MG63 (cell line): Measurements from ENCODE around the gene BDH1. TPM values are rescaled to one million over a fixed set of nuclear protein-coding genes. Genes with fewer than 3 reads are reported as not detected.
"Not testable (repeated sequence)": the region's sequence is repeated elsewhere in the genome, so short reads cannot be mapped to it uniquely, and the experiment has no call there.

Source experiments
- DNase-seq: peaks from one replicate; pipeline ENCODE4 v3.0.0-alpha.2; 2020
- H3K27me3 ChIP-seq: fragments of 250-450 bp; sonication (Bioruptor Pico); 2 replicates; pipeline ENCODE4 v1.5.1; 2020; ENCODE audit warnings: mild to moderate bottlenecking, moderate library complexity
- H3K36me3 ChIP-seq: fragments of 250-450 bp; sonication (Bioruptor Pico); 2 replicates; pipeline ENCODE4 v1.5.1; 2020; ENCODE audit warnings: mild to moderate bottlenecking, moderate library complexity
- H3K4me3 ChIP-seq: fragments of 250-450 bp; sonication (Bioruptor Pico); 2 replicates; pipeline ENCODE4 v1.5.1; 2020; ENCODE audit warnings: mild to moderate bottlenecking, moderate library complexity
- H3K9me3 ChIP-seq: fragments of 250-450 bp; sonication (Bioruptor Pico); 2 replicates; pipeline ENCODE4 v1.5.1; 2020; ENCODE audit warnings: mild to moderate bottlenecking, moderate library complexity
- total RNA-seq: library from RNA; depleted of rRNA; stranded (reverse); fragments of >200 nt; shearing (Covaris generic); gene quantifications from 2 replicates; pipeline ENCODE4 v1.2.3, GENCODE V29; 2014; ENCODE audit warnings: low replicate concordance; rRNA removed

BDH1 gene
- total RNA-seq: 2.2 and 23.5 TPM in 2 replicates

DNA sequence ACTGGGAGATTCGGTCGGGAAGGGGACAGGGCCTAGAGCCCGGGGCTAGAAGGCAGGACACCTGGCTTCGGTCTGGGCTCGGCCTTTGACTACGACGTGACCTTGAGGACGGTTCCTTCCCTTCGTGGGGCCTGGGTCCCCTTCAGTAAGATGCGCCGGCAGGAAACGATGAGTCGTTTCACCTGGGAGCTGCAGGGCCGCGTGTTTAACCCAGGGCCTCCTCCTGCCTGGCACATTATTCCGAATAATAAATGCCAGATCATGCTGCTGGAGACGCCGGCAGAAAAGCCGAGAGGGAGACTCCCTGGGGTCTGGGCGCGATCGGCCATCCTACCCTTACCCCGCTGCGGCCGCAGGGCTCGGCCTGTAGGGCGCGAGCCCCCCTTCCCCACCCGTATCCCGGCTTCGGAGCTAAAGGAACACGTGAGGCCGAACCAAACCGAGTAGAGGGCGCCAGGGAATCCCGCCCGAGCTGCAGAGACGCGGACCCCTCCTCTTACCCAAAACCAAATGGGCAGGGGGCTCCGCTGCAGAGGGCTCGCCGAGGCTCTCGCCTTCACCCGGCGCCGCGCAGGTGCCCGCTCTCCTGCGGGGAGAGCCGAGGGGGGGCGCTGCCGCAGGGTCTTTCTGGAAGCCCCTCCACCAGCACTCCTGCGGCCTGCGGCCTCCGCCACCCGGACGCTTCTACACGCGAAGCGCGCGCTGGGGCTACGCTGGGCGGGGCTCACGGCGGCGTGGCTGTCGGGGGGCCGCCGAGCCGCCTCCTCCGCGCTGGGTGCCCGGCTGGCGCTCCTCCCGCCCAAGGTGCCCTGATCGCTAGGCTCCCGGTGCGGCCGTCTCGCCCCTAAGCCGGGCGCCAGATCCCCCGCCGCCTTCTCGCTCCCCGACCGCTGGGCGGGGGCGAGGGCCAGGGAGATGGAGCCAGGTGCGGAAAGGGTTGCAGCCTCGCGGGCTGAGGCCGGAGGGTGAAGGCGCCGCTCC is at the start of gene BDH1:
TSS of gene BDH1 (minus strand) at position 688 of the 981 bp plus-strand sequence. CDS start 9,525 bp downstream, outside the sequence.
- peaks cover 37% of the 10 kb centered on the region for H3K27me3 ChIP-seq
- peak; percentile 26 for DNase-seq

GRCh38 chr3:197603317-197603933 is 47.7 kb upstream of the BDH1 start:
- no peak for DNase-seq
- Histone ChIP-seq H3K36me3 (peaks cover 32% of the 10 kb centered on the region), H3K27me3 (no peaks in the 10 kb centered on the region)

More for the DNA sequence above, at the start of gene BDH1:
- Histone ChIP-seq H3K9me3 (no peaks in the 10 kb centered on the region), H3K4me3 (peak within 1 kb of the TSS; percentile 84), H3K36me3 (no peaks in the 10 kb centered on the region)

GRCh38 chr3:197602351-197602750 is 46.6 kb upstream of the BDH1 start:
- not testable (repeated sequence) for H3K27me3 ChIP-seq, DNase-seq, H3K9me3 ChIP-seq, H3K4me3 ChIP-seq
- peaks cover 22% of the 10 kb centered on the region for H3K36me3 ChIP-seq

More at GRCh38 chr3:197603317-197603933, 47.7 kb upstream of the BDH1 start:
- H3K4me3 ChIP-seq: no peak overlapping the region
- no peaks in the 10 kb centered on the region for H3K9me3 ChIP-seq

- DNase-seq, H3K4me3 ChIP-seq, H3K27me3 ChIP-seq, H3K9me3 ChIP-seq: not testable (repeated sequence)
- H3K36me3 ChIP-seq: peaks cover 13% of the 10 kb centered on the region
Measured at GRCh38 chr3:197601566-197601840, 45.7 kb upstream of the BDH1 start.

- DNase-seq: no peak
Measured at GRCh38 chr3:197600796-197601565, 45.2 kb upstream of the BDH1 start.

DNA sequence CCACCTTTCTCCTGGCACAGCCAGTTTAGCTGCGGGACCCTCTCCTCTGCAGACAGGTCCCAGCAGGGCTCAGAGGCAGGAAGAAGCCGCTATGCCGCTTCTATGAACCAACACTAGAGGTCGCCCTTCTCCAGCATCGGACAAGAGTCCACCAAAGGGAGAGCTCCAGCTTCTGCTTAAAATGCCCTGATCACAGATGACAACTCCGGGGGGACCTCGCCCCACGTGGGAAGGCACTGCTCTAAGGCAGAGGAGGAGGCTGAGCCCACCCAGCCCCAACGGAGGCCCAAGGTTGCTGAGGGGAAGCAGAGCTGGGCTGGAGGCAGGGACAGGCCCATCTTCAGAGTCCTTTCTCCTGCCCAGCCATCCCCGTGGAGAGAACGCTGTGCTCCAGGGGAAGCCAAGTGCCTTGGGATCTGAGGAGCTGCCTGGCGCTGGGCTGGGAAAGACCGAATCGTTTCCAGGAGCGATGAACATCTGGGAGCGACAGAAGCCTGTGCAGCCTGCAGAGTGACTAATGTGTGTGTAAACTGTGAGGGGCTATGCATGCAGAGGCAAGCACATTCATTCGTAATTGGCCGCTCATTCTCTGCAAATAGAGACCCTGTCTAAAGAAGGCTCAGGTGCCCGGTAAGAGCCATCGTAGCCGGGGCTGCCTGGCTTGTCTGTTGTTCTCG is 43.5 kb upstream of the BDH1 start:
- DNase-seq: peak; percentile 64
- H3K27me3 ChIP-seq: no peaks in the 10 kb centered on the region
- no peaks in the 10 kb centered on the region for H3K36me3 ChIP-seq
- no peak overlapping the region for H3K4me3 ChIP-seq
- no peaks in the 10 kb centered on the region for H3K9me3 ChIP-seq

More at GRCh38 chr3:197600796-197601565, 45.2 kb upstream of the BDH1 start:
- Histone ChIP-seq H3K9me3 (no peaks in the 10 kb centered on the region), H3K27me3 (no peaks in the 10 kb centered on the region), H3K4me3 (no peak overlapping the region), H3K36me3 (peaks cover 8% of the 10 kb centered on the region)

DNA sequence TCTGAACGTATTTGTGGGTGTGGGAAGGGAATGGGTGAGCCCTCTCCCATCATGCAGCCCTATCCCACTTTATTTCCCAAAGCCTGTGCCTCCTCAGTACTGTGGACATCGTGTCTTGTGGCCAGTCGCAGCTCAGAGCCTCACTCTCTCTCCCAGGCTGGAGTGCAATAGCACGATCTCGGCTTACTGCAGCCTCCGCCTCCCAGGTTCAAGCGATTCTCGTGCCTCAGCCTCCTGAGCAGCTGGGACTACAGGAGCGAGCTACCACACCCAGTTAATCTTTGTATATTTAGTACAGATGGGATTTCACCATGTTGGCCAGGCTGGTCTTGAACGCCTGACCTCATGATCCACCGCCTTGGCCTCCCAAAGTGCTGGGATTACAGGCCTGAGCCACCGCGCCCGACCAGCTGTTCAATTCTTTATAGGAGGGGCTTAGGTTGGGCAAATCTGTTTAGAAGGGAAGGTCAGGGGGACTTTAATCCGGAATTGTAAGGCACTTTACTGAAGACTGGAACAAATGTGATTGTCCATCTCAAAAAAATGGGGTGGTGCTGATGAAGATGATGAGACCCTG is 42.7 kb upstream of the BDH1 start:
- no peaks in the 10 kb centered on the region for H3K36me3 ChIP-seq
- DNase-seq: no peak
- no peak overlapping the region for H3K4me3 ChIP-seq
- no peaks in the 10 kb centered on the region for H3K27me3 ChIP-seq
- no peaks in the 10 kb centered on the region for H3K9me3 ChIP-seq

DNA sequence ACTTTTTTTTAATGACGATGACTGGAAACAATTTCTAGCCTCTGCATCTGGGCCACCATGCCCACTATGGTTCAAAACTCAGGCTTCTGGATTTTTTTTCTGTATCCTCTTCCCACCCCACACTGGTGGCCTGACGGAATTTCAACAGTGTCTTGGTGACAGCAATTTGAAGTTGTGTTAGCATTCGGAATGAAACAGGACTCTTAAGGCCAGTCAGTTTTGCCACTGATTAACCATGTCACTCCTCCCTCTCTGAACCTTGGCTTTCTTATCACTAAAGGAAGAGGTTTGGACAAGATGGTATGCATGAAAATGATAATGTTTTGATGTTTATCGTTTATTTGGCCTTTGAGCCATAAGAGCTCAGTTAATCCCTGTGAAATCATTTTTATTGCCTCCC is 41.6 kb upstream of the BDH1 start:
- H3K4me3 ChIP-seq: no peak overlapping the region
- H3K36me3 ChIP-seq: no peaks in the 10 kb centered on the region
- DNase-seq: no peak
- no peaks in the 10 kb centered on the region for H3K9me3 ChIP-seq
- no peaks in the 10 kb centered on the region for H3K27me3 ChIP-seq

GRCh38 chr3:197595470-197596185 is 39.9 kb upstream of the BDH1 start:
- DNase-seq: no peak

GRCh38 chr3:197593046-197593380 is 37.2 kb upstream of the BDH1 start:
- no peaks in the 10 kb centered on the region for H3K9me3 ChIP-seq
- H3K36me3 ChIP-seq: no peaks in the 10 kb centered on the region
- no peak for DNase-seq
- no peak overlapping the region for H3K4me3 ChIP-seq
- no peaks in the 10 kb centered on the region for H3K27me3 ChIP-seq

More at GRCh38 chr3:197595470-197596185, 39.9 kb upstream of the BDH1 start:
- Histone ChIP-seq H3K9me3 (no peaks in the 10 kb centered on the region), H3K27me3 (no peaks in the 10 kb centered on the region), H3K36me3 (no peaks in the 10 kb centered on the region), H3K4me3 (no peak overlapping the region)

GRCh38 chr3:197592361-197593045 is 36.7 kb upstream of the BDH1 start:
- no peak for DNase-seq
- Histone ChIP-seq H3K9me3 (no peaks in the 10 kb centered on the region), H3K36me3 (no peaks in the 10 kb centered on the region), H3K27me3 (no peaks in the 10 kb centered on the region), H3K4me3 (no peak overlapping the region)

GRCh38 chr3:197591816-197592215 is 36.0 kb upstream of the BDH1 start:
- Histone ChIP-seq H3K4me3 (no peak overlapping the region), H3K9me3 (no peaks in the 10 kb centered on the region), H3K27me3 (no peaks in the 10 kb centered on the region), H3K36me3 (no peaks in the 10 kb centered on the region)
- DNase-seq: no peak

GRCh38 chr3:197590313-197590962 is 34.7 kb upstream of the BDH1 start:
- H3K36me3 ChIP-seq: no peaks in the 10 kb centered on the region
- H3K9me3 ChIP-seq: no peaks in the 10 kb centered on the region
- no peak for DNase-seq
- H3K27me3 ChIP-seq: no peaks in the 10 kb centered on the region
- H3K4me3 ChIP-seq: no peak overlapping the region

GRCh38 chr3:197589545-197589944 is 33.8 kb upstream of the BDH1 start:
- DNase-seq: no peak
- H3K4me3 ChIP-seq: no peak overlapping the region
- H3K36me3 ChIP-seq: no peaks in the 10 kb centered on the region
- H3K9me3 ChIP-seq: no peaks in the 10 kb centered on the region
- H3K27me3 ChIP-seq: no peaks in the 10 kb centered on the region

DNA sequence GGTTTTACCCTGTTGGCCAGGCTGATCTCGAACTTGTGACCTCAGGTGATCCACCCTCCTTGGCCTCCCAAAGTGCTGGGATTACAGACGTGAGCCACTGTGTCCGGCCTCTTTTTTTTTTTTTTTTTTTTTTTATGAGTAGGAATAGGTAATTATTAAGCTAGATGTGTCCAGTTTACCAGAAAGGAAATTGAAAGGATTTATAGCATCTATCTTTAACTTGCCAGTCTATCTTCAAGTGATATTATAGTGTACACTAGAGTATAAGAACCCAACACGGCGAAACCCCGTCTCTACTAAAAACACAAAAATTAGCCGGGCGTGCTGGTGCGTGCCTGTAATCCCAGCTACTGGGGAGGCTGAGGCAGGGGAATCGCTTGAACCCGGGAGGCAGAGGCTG is 31.0 kb upstream of the BDH1 start:
- DNase-seq, H3K4me3 ChIP-seq, H3K27me3 ChIP-seq, H3K36me3 ChIP-seq, H3K9me3 ChIP-seq: not testable (repeated sequence)
